Endodermal cell (in vitro differentiated cells): Measurements from ENCODE around the gene TGM6. TPM values are rescaled to one million over a fixed set of nuclear protein-coding genes. Genes with fewer than 3 reads are reported as not detected.

Experiments used
- DNase-seq: peaks from one replicate; pipeline ENCODE4 v3.0.0-alpha.2; 2017
- H3K27ac ChIP-seq: 2 replicates; pipeline ENCODE4 v1.5.1; 2013; ENCODE audit warnings: mild to moderate bottlenecking, low read depth, low read length, moderate library complexity
- H3K27me3 ChIP-seq: 2 replicates; pipeline ENCODE4 v1.6.1; 2013; ENCODE audit warnings: mild to moderate bottlenecking, low read length, moderate library complexity; ENCODE audit not compliant: insufficient read depth, control insufficient read depth, poor library complexity, severe bottlenecking
- H3K36me3 ChIP-seq: 2 replicates; pipeline ENCODE4 v1.7.0; 2013; ENCODE audit warnings: mild to moderate bottlenecking, low read length, moderate library complexity; ENCODE audit not compliant: control insufficient read depth, insufficient read depth
- H3K4me1 ChIP-seq: one replicate; pipeline ENCODE4 v1.7.0; 2013; ENCODE audit warnings: low read length; ENCODE audit not compliant: control insufficient read depth, insufficient read depth
- H3K4me3 ChIP-seq: 2 replicates; pipeline ENCODE4 v1.5.1; 2013; ENCODE audit warnings: mild to moderate bottlenecking, low read length, moderate library complexity
- H3K9ac ChIP-seq: 2 replicates; pipeline ENCODE4 v1.6.1; 2013; ENCODE audit warnings: mild to moderate bottlenecking, low read length, moderate library complexity; ENCODE audit not compliant: poor library complexity, severe bottlenecking; ENCODE audit errors: extremely low read depth
- H3K9me3 ChIP-seq: 2 replicates; pipeline ENCODE4 v1.6.1; 2013; ENCODE audit warnings: mild to moderate bottlenecking, low read length, moderate library complexity; ENCODE audit not compliant: control insufficient read depth
- H3K27ac Mint-ChIP-seq: 2 replicates; pipeline ENCODE4 v1.8.0; 2020; ENCODE audit warnings: mixed read lengths
- H3K27me3 Mint-ChIP-seq: 2 replicates; pipeline ENCODE4 v1.8.0; 2021; ENCODE audit warnings: mild to moderate bottlenecking, mixed read lengths; ENCODE audit not compliant: insufficient read depth
- H3K36me3 Mint-ChIP-seq: 2 replicates; pipeline ENCODE4 v1.8.0; 2020; ENCODE audit warnings: low read depth, mixed read lengths
- H3K4me1 Mint-ChIP-seq: 2 replicates; pipeline ENCODE4 v1.8.0; 2020; ENCODE audit warnings: mixed read lengths
- H3K4me3 Mint-ChIP-seq: 2 replicates; pipeline ENCODE4 v1.8.0; 2020; ENCODE audit warnings: mild to moderate bottlenecking, moderate library complexity, mixed read lengths
- H3K9me3 Mint-ChIP-seq: 2 replicates; pipeline ENCODE4 v1.8.0; 2020; ENCODE audit warnings: mild to moderate bottlenecking, mixed read lengths
- WGBS, 2 experiments: methylation state at CpG; one replicate each; pipeline versions ENCODE4 v1.1.5 to v1.1.7; 2013; ENCODE audit warnings: missing lambda C conversion rate in 2 of 2, mixed read lengths in 1 of 2; ENCODE audit not compliant: insufficient coverage in 1 of 2, insufficient read length in 1 of 2; 5-methylcytosine and 5-hydroxymethylcytosine counted together
- total RNA-seq, 2 donors: library from RNA; stranded (reverse); fragmentation: NEBNext Ultra II Directional in 1 of 2; extraction: Animal tissue kit (Norgen Biotek cat#: 25700) in 1 of 2; gene quantifications; 2 replicates in 1 of 2; 3 replicates in 1 of 2; pipeline ENCODE4 v1.2.1, GENCODE V29; 2021
- TF ChIP-seq, protein P1 (sequence below): fragments of 200-600 bp; sonication (generic); conservative IDR thresholded peaks from 2 replicates; pipeline ENCODE4 v1.5.0; 2021; ENCODE audit warnings: antibody characterized with exemption, mild to moderate bottlenecking

Gene TGM6
- total RNA-seq, 2 donors from 2014 or later: not detected

DNA sequence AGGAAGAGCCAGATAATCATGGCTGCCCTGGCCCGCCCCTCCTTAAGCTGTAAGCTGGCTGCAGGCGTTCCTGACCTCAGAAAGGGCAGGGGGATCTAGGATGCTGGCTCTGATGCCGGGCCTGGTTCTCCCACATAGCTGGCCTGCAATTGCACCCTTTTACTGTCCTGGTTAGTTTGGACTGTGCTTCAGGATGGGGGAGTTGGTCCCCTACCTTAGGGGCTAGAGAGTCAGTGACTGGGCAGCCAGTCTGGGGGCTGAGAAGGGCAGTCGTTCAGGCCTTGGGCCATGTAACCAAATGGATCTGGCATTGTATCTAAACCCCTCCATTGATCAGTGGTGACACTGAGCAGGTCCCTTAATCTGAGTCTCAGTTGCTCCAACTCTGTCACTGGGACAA, 44.2 kb upstream of the TGM6 start:
- no peak overlapping the region for H3K9ac ChIP-seq
- DNase-seq: no peak
- no peaks in the 10 kb centered on the region for H3K27me3 ChIP-seq
- no peak overlapping the region for H3K27ac ChIP-seq
- no peaks in the 10 kb centered on the region for H3K9me3 ChIP-seq
- H3K4me3 Mint-ChIP-seq: no peak overlapping the region
- no peaks in the 10 kb centered on the region for H3K4me1 Mint-ChIP-seq
- TF ChIP-seq, protein P1, sequence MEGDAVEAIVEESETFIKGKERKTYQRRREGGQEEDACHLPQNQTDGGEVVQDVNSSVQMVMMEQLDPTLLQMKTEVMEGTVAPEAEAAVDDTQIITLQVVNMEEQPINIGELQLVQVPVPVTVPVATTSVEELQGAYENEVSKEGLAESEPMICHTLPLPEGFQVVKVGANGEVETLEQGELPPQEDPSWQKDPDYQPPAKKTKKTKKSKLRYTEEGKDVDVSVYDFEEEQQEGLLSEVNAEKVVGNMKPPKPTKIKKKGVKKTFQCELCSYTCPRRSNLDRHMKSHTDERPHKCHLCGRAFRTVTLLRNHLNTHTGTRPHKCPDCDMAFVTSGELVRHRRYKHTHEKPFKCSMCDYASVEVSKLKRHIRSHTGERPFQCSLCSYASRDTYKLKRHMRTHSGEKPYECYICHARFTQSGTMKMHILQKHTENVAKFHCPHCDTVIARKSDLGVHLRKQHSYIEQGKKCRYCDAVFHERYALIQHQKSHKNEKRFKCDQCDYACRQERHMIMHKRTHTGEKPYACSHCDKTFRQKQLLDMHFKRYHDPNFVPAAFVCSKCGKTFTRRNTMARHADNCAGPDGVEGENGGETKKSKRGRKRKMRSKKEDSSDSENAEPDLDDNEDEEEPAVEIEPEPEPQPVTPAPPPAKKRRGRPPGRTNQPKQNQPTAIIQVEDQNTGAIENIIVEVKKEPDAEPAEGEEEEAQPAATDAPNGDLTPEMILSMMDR: no peak
- no peaks in the 10 kb centered on the region for H3K4me1 ChIP-seq
- peaks cover 5% of the 10 kb centered on the region for H3K27me3 Mint-ChIP-seq
- H3K36me3 Mint-ChIP-seq: no peaks in the 10 kb centered on the region
- no peaks in the 10 kb centered on the region for H3K36me3 ChIP-seq
- no peak overlapping the region for H3K4me3 ChIP-seq
- 86 to 90% methylated on average over 3 to 4 of the region's 4 CpGs for WGBS, 2 experiments
- H3K9me3 Mint-ChIP-seq: no peaks in the 10 kb centered on the region
- no peak overlapping the region for H3K27ac Mint-ChIP-seq

DNA sequence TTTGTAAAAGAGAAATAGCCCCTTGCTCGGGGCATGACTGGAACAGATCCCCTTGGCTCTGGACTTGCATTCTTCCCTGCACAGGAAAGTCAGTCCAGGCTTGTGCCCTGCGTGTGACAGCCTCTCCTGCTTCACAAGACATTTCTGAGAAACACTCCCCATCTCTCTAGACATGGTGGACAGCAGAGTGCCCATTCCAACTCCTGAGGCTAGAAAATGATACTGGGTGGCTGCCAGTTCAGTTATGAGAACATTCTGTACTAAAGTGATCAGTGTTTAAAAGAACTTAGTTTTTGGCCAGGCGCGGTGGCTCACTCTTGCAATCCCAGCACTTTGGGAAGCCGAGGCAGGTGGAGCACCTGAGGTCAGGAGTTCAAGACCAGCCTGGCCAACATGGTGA, 43.6 kb upstream of the TGM6 start:
- H3K9me3 ChIP-seq: no peaks in the 10 kb centered on the region
- no peaks in the 10 kb centered on the region for H3K36me3 Mint-ChIP-seq
- H3K27me3 ChIP-seq: no peaks in the 10 kb centered on the region
- H3K27ac Mint-ChIP-seq: no peak overlapping the region
- H3K9me3 Mint-ChIP-seq: no peaks in the 10 kb centered on the region
- no peak overlapping the region for H3K27ac ChIP-seq
- no peak overlapping the region for H3K9ac ChIP-seq
- 93 to 96% methylated on average over 5 of the region's 5 CpGs for WGBS, 2 experiments
- H3K4me1 Mint-ChIP-seq: no peaks in the 10 kb centered on the region
- H3K36me3 ChIP-seq: no peaks in the 10 kb centered on the region
- TF ChIP-seq, protein P1: no peak
- DNase-seq: no peak
- H3K4me1 ChIP-seq: no peaks in the 10 kb centered on the region
- H3K4me3 Mint-ChIP-seq: no peak overlapping the region
- no peak overlapping the region for H3K4me3 ChIP-seq
- H3K27me3 Mint-ChIP-seq: peaks cover 2% of the 10 kb centered on the region

DNA sequence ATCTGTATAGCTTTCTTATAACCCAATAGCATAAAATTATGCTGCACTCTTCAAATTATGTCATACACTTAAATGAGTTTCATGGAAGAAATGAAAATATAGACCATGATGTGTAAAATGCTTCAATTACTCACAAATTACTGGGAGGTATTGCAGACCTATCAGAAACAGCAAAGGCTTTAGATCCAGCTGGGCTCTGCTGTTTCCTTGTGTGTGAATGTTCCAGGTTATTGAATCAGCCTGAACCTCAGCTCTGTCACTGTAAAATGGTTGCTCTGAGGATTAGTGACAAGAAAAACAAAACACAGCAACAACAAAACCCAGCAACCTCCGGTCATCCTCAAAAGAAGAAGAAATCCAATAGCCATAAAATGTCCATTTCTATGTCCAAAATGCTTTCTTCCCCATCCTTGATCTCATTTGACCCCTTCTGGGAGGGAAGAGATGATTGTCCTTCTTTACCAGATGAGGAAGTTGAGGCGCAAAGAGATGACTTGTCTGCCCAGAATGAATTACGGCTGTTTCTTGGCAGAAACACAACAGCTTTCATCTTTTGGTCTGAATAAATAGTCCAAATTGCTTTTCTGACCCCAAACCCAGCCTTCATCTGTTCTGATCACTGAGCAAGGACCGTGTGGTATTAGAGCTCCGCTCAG, 42.2 kb upstream of the TGM6 start:
- Mint-ChIP-seq H3K9me3 (no peaks in the 10 kb centered on the region), H3K27me3 (peaks cover 2% of the 10 kb centered on the region), H3K4me3 (no peak overlapping the region), H3K36me3 (no peaks in the 10 kb centered on the region), H3K4me1 (no peaks in the 10 kb centered on the region), H3K27ac (no peak overlapping the region)
- WGBS, 2 experiments: 75 to 83% methylated on average over 3 to 5 of the region's 5 CpGs
- H3K27me3 ChIP-seq: no peaks in the 10 kb centered on the region
- H3K27ac ChIP-seq: no peak overlapping the region
- TF ChIP-seq, protein P1: no peak
- no peaks in the 10 kb centered on the region for H3K4me1 ChIP-seq
- no peaks in the 10 kb centered on the region for H3K9me3 ChIP-seq
- no peaks in the 10 kb centered on the region for H3K36me3 ChIP-seq
- H3K4me3 ChIP-seq: no peak overlapping the region
- no peak for DNase-seq
- H3K9ac ChIP-seq: no peak overlapping the region
